Breast epithelium (tissue), 3 donors: ENCODE results near the gene PFKFB3.

Source experiments
- CTCF ChIP-seq, 3 donors: fragments of 450-650 bp; IDR thresholded peaks; one replicate each; pipeline ENCODE4 v1.5.1; 2016 to 2017; ENCODE audit warnings: antibody characterized with exemption in 3 of 3, mild to moderate bottlenecking in 3 of 3, moderate library complexity in 3 of 3
- POLR2AphosphoS5 ChIP-seq, 3 donors: sonication (generic); formaldehyde crosslinking; IDR thresholded peaks; one replicate each; pipeline ENCODE4 v1.6.1; 2017; ENCODE audit warnings: antibody characterized with exemption in 3 of 3

- TF ChIP-seq CTCF (IDR thresholded peaks at IDR 0.05): no peak
- no peak for TF ChIP-seq POLR2AphosphoS5 (IDR thresholded peaks at IDR 0.05)
These were observed 5.4 kb upstream of the PFKFB3 start for GRCh38 chr10:6197321-6197720.
